Activated CD8-positive, alpha-beta memory T cell treated with anti-CD3 and anti-CD28 coated beads for 24 hours (primary cell): ENCODE measurements around the gene UBTD1.

Source experiments
- DNase-seq: peaks from one replicate; pipeline ENCODE4 v3.0.0-alpha.2; 2020

The UBTD1 gene

GRCh38 chr10:97483921-97484320 is 14.8 kb upstream of the UBTD1 start:
- DNase-seq: no peak

- no peak for DNase-seq
Observed at GRCh38 chr10:97485647-97486281, 13.0 kb upstream of the UBTD1 start.

GRCh38 chr10:97490592-97490991 is 8.1 kb upstream of the UBTD1 start:
- no peak for DNase-seq

- DNase-seq: no peak
Observed at GRCh38 chr10:97494151-97494550, 4.6 kb upstream of the UBTD1 start.

GRCh38 chr10:97494863-97495506 is 3.7 kb upstream of the UBTD1 start:
- no peak for DNase-seq

GRCh38 chr10:97497572-97498075 is 1.1 kb upstream of the UBTD1 start:
- peak; percentile 86 for DNase-seq

GRCh38 chr10:97498076-97498840 is 466 bp upstream of the UBTD1 start, which contains the start of gene MMS19:
TSS of gene MMS19 (minus strand) at chr10:97498422. CDS start at chr10:97498384, 38 bp downstream.
- DNase-seq: peak; percentile 100

- no peak for DNase-seq
Observed at GRCh38 chr10:97499561-97500296, 1.0 kb downstream of the UBTD1 start.

- DNase-seq: no peak
Observed at GRCh38 chr10:97500297-97500575, 1.5 kb downstream of the UBTD1 start.

GRCh38 chr10:97502916-97503315 is 4.2 kb downstream of the UBTD1 start:
- DNase-seq: no peak

- DNase-seq: no peak
Observed at GRCh38 chr10:97503406-97503805, 4.7 kb downstream of the UBTD1 start.

GRCh38 chr10:97505152-97505551 is 6.4 kb downstream of the UBTD1 start:
- DNase-seq: no peak

- DNase-seq: no peak
Observed at GRCh38 chr10:97506199-97506991, 7.7 kb downstream of the UBTD1 start.

- DNase-seq: no peak
Observed at GRCh38 chr10:97508342-97508741, 9.6 kb downstream of the UBTD1 start.

- no peak for DNase-seq
Observed at GRCh38 chr10:97509120-97509680, 10.5 kb downstream of the UBTD1 start.

- DNase-seq: no peak
Observed at GRCh38 chr10:97510686-97511085, 12.0 kb downstream of the UBTD1 start.

- no peak for DNase-seq
Observed at GRCh38 chr10:97511711-97512440, 13.2 kb downstream of the UBTD1 start.

- DNase-seq: no peak
Observed at GRCh38 chr10:97512993-97513392, 14.3 kb downstream of the UBTD1 start.

- no peak for DNase-seq
Observed at GRCh38 chr10:97514344-97514743, 15.6 kb downstream of the UBTD1 start.

- no peak for DNase-seq
Observed at GRCh38 chr10:97515271-97515978, 16.7 kb downstream of the UBTD1 start.
